Right kidney (tissue), 1 donor: Measurements from ENCODE around the gene PCSK9.
"Not testable (repeated sequence)": the region's sequence is repeated elsewhere in the genome, so short reads cannot be mapped to it uniquely, and the experiment has no call there.

ENCODE experiments used
- DNase-seq: peaks from one replicate; pipeline ENCODE4 v3.0.0-alpha.2; 2016

Gene PCSK9

DNA sequence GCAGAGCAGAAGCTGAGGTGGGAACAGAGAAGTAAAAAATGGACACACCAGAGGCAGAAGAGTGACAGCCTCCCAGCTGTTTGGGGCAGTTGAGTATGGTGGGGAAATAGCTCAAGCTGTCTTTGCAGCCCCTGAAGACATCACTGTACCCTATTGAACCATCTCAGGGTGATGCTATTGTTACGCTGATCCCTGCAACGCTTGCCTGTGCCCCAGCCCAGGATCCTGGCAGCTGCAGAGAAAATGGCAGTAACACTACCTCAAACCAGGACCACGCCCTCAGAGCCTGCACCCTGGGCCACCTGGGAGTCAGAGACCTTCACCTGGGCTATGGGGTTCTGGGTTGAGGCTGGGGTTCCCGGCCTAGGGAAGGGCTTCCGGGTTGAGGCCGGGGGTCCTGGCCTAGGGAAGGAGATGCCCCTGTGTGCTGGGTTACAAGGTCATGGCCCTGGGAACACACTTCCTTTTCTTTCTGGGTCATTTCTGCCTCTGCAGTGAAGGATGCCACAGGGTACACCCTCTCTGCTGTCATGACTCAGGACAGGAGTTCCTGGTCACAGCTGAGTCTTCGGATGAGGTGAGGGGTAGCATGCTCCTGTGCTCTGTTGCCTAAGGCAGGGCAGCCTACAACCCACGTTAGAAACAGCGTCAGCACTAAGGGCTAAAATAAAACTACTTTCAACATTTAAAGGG, 29.0 kb upstream of the PCSK9 start:
- DNase-seq, result no peak

DNA sequence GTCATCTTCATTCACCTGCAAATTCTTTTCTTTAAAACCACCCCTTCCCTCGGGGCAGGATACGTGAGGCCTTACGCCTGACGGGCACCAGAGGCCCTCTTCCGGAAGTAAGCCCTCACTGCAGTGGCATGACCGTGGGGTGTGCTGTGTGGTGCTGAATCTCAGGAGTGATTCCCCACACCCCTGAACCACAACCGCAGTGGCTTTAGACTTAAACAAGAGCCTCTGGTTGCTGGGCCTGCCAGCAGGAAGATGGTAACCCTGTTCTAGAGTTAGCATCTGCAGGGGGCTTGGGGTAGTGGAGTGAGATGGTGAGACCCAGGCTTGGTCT, 28.5 kb upstream of the PCSK9 start:
- DNase-seq, result no peak

DNA sequence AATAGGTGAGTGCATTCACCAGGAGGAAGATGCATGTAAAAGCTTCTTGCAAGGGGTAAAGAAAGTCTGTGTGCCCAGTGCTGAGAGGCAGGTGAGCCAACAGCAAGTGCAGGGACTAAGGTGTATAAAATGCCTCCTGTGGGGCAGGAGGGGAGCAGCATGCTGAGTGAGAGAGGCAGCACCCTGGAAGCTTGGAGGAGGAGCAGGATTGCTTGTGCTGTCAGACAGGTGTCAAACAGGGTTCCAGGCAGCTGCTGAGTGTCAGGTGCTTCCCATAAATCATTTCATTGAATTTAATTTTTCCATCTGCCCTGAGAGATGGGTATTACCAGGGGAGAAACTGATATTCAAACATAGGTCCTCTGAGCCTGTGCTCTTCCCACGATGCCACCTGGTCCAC, 26.7 kb upstream of the PCSK9 start:
- no peak for DNase-seq

DNA sequence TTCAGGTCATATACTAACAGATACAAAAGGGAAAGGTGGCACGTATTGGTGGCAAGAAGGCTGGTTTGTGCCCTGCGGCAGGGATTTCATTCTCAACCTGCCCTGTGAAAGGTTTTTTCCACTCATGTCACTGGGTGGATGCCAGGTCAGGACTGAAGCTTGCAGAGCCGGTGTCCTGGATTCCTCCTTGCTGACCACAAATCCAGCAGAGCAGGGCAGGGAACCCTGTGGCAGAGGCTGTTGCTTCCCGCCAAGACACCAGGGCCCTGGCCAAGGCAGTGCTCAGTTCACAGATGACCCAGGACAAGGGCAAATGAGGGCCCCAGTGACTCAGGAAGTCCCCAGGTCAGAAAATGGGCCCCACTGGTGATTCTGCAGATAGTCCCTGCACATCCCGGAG, 24.2 kb upstream of the PCSK9 start:
- no peak for DNase-seq

DNA sequence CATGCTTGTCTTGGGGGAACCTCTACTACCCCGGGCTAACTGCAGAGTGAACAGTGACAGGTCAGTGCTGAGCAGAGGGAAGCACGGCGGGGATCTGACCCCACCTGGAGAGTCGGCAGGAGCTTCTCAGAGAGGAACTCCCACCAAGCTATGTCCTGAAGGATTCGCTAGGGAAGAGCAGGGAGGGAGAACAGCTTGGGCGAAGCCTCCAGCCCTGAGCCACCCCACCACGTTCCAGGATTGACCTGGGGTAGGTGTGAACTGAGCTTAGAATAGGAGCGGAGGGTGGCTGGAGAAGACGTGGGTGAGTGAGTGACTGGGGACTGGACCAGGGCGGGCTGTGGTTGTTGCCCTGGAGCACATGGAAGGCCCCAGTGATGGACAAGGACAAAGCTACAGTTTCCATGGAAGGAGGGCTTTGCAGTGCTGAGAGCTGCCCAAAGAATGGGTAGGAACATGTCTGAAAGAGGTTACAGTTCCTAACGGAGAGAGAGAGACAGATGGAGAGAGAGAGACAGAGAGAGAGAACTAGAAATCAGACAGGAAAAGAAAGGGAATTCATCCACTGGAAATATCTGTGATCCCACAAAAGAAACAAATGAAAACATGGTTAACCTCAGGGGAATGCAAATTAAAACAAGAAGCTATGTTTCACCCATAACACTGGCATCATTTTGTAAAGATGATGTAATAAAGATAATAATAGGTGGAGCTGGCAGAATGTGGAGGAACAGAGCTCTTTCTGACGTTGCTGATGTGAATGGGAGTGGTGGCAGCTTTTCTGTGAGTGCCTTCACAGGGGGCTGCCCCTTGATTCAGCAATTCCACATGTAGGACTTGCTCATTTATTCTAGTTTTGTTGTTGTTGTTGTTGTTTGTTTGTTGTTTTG, 23.4 kb upstream of the PCSK9 start:
- DNase-seq, result no peak

DNA sequence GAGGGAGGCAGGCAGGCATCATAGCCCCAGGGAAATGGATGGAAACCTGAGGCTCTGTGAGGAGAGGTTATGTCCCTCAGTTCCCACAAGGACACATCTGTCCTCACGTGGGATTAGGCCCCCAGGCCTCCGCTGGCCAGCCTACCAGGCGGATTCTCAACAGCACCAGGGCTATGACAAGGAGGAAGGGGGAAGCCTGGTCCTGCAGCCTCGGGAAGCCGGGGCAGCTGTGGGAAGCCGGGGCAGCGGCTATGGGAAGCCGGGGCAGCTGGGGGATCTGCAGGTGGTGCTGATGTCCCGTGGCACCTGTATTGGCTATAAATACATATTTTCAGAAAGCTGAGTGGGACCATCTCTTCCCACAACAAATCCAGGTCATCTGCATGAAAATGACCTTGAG, 21.0 kb upstream of the PCSK9 start:
- DNase-seq, result no peak

DNA sequence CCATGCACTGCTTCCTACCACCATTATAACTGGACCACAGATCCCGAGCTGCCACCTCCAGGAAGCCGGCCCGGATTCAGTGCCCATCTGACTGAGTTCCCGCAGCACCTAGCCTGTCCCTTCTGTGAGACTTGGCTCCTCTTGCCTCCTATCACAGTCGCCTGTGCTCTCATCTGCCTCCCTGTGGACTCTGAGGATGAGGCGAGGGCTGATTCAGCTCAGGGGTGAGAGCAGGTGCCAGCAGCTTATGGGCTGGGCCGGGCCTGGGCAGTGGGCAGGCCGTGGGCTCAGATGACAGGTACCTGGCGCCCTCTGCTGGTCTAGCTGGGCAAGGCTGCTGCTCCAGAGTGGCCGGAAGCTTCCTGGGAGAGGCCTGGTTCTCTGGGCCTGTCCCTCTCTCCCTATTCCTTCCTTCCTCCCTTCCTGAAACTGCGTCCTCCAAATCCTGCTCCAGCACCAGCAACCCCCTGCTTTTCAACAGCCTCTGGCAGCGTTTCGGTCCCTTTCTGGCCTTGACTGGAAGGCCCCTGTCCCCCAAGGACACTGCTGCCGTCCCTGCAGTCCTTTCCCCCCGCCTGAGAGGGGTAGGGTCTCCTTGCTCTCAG, 17.3 kb upstream of the PCSK9 start:
- DNase-seq, result peak; percentile 66

GRCh38 chr1:55024163-55024562, 15.2 kb upstream of the PCSK9 start:
- DNase-seq, result not testable (repeated sequence)

GRCh38 chr1:55026682-55027081, 12.7 kb upstream of the PCSK9 start:
- not testable (repeated sequence) for DNase-seq

DNA sequence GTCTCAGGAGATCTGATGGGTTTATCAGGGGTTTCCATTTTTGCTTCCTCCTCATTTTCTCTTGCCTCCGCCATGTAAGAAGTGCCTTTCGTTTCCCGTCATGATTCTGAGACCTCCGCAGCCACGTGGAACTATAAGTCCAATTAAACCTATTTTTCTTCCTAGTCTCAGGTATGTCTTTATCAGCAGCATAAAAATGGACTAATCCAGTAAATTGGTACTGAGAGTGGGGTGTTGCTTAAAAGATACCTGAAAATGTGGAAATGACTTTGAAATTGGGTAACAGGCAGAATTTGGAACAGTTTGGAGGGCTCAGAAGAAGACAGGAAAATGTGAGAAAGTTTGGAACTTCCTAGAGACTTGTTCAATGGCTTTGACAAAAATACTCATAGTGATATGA, 8.2 kb upstream of the PCSK9 start:
- DNase-seq, result not testable (repeated sequence)

DNA sequence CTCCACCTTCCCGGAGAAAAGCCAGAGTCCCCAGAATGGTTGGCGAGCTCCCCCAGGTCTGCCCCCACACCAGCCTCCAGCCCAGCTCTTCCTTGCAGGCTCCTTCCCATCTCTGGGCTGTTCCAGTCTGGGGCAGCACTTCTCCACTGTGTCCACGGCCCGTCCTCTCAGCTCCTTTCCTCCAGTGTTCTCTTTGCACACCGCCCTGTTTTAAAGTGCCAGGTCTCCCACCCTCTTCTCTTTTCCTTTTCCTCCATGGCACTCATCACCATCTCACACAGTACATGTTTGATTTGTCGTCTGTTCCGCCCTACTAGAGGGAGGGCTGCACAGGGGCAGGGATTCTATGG, 6.1 kb upstream of the PCSK9 start:
- DNase-seq, result no peak

GRCh38 chr1:55034476-55035133, 4.7 kb upstream of the PCSK9 start:
- no peak for DNase-seq

DNA sequence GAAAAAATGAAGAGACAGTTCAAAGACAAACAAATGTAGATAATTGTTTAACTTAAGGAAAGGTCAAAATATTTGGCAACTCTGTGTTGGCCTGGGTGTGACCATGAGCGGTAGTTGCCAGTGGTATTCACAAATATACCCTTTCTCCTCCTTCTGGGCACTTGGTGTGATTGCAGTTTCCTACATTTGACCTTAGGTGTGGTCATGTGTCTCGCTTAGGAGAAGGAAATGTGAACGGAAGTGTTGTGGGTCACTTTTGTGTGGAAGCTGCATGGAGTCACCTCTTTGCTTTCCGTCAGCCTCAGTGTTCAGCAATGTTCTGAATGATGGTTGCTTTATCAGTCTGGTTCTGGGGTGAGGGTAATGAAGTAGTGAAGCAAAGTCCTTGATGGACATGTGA, 3.4 kb upstream of the PCSK9 start:
- no peak for DNase-seq

GRCh38 chr1:55037733-55038551, 1.4 kb upstream of the PCSK9 start:
- DNase-seq, result no peak

DNA sequence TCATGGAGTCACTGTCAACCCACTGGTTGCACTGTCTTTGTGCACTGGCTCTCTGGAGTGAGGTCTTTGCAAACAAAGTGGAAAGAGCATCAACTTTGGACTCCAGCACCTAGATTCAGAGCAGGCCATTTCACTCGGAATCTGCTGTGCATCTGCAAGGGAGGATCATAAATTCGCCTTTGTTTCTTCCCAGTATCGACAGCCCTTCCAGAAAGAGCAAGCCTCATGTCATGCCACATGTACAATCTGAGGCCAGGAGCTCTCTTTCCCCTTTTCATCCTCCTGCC, 853 bp upstream of the PCSK9 start:
- DNase-seq, result no peak

- no peak for DNase-seq
Measured at GRCh38 chr1:55038974-55039341, 390 bp upstream of the PCSK9 start.

DNA sequence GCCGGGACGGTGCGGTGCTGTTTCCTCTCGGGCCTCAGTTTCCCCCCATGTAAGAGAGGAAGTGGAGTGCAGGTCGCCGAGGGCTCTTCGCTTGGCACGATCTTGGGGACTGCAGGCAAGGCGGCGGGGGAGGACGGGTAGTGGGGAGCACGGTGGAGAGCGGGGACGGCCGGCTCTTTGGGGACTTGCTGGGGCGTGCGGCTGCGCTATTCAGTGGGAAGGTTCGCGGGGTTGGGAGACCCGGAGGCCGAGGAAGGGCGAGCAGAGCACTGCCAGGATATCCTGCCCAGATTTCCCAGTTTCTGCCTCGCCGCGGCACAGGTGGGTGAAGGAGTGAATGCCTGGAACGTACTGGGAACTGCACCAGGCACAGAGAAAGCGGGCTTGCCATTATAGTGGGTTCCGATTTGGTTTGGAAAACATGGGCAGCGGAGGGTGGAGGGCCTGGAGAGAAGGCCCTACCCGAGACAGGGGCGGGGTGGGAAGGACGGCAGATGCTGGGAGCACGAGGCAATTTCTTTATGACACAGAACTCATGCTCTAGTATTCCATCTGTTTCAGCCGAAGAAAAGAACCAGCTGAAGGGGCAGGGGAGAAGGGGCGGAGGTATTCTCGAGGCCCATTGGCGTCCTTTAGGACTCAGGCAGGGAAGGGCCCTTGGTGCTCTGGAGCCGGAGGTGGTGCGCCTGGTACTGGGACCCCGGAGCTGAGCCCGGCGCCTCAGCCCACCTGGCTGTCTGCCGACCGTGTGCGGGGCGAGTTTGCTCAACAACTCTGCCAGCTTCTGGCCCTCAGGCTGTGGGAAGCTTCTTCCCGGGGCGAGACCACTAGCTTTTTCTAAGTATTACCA, 960 bp downstream of the PCSK9 start:
- DNase-seq, result peak; percentile 41

DNA sequence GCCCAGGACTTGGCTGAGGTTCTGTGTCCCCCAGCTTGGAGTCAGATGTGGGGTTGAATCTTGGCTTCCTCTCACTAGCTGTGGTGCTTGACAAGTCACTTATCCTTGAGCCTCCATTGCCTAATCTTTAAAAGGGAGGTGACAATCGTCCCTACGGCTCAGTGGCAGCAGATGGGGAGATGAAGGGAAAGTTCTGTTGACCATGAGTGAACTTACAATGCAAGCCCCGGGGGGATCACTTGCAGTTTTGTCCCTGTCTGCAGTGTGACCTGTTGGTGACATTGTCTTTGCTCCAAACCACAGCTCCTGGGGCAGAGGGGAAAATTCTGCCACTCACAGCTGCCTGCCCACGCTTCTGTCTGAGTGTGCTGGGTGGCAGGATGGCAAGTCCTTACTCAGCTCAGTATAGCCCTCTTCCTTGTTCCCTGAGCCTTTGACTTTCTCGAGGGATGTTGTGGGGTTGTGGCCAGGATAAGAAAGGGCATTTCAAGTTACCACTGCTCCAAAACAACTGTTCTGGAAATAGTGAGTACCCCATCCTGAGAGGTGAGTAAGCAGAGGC, 1.7 kb downstream of the PCSK9 start:
- DNase-seq, result peak; percentile 16

DNA sequence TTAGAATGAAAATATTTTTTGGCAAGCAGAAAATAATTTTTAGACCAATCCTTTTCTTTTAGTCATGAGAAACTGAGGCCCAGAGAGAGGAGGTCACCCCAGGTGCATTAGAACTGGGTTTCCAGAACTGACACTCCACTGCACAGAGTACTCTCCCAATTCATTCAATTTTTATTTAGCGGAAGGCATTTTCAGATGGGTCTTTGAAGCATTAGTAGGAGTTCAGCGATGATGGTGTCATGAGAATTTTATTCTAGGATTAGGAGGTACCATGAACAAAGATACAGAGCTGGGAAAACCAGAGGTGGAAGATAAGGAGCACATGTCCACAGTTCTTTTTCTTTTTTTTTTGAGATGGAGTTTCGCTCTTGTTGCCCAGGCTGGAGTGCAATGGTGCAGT, 2.3 kb downstream of the PCSK9 start:
- no peak for DNase-seq

DNA sequence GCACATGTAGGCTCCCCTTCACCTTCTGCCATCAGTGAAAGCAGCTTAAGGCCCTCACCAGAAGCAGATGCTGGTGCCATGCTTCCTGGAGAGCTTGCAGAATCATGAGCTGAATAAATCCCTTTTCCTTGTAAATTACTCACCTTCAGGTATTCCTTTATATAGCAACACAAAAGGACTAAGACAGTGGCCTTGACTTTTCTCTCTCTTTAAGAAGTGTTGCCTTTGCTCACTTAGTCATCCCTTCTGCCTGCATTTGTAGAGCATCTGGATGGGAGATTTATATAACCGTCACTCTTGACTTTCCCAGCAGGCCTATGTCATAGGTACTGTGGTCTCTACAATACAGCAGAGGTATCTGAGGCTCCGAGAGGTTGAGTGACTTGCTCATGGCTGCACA, 3.7 kb downstream of the PCSK9 start:
- no peak for DNase-seq

DNA sequence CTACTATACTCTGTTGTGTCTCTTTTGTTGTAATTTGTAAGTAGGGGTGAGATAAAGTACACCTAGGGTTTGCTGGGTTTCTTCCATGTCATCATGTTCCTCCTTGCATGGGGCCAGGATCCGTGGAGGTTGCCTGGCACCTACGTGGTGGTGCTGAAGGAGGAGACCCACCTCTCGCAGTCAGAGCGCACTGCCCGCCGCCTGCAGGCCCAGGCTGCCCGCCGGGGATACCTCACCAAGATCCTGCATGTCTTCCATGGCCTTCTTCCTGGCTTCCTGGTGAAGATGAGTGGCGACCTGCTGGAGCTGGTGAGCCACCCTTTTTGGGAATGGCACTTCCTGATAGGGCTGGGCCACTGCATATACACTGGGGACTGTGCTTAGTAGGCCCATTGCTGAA, 4.4 kb downstream of the PCSK9 start:
- no peak for DNase-seq
